A549 treated with AZD9567 at 1 μM for 4 hours (cell line): ENCODE measurements around the gene CT45A7. TPM values are rescaled to one million over a fixed set of nuclear protein-coding genes. Genes with fewer than 3 reads are reported as not detected.

Source experiments
- total RNA-seq: library from RNA; stranded (reverse); fragments of 200-300 nt; extraction: Qiagen RNA extraction; gene quantifications from 5 replicates; pipeline ENCODE4 v1.2.3, GENCODE V29; 2022; ENCODE audit not compliant: insufficient read depth

Gene CT45A7, protein sequence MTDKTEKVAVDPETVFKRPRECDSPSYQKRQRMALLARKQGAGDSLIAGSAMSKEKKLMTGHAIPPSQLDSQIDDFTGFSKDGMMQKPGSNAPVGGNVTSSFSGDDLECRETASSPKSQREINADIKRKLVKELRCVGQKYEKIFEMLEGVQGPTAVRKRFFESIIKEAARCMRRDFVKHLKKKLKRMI
- total RNA-seq = not detected in 5 replicates

DNA sequence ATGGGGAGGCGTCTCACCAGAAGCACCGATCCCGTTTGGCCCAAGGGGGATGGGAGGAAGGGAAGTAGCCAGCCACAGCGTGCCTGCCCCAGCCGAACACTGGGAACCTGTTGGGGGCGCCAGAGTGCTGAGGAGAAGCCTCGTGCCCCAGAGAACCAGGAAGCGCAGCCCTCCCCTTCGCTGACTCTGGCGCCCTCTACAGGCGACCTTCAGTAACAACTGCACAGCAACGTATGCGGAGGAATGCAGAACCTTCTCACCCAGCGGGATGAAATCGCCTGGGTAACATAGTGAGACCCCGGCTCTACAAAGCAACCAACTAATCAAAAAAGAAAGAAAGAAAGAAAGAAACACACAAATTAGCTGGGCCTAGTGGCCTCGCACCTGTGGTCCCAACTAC is at the start of gene CT45A7:
Gene CT45A7 (minus strand): TSS at position 101 of the 400 bp plus-strand sequence. CDS start 3,747 bp downstream, outside the sequence.

DNA sequence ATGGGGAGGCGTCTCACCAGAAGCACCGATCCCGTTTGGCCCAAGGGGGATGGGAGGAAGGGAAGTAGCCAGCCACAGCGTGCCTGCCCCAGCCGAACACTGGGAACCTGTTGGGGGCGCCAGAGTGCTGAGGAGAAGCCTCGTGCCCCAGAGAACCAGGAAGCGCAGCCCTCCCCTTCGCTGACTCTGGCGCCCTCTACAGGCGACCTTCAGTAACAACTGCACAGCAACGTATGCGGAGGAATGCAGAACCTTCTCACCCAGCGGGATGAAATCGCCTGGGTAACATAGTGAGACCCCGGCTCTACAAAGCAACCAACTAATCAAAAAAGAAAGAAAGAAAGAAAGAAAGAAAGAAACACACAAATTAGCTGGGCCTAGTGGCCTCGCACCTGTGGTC is 34.6 kb upstream of the CT45A7 start, which contains the start of gene CT45A9:
Gene CT45A9 (minus strand): TSS at position 101 of the 400 bp plus-strand sequence. CDS start 3,751 bp downstream, outside the sequence.

DNA sequence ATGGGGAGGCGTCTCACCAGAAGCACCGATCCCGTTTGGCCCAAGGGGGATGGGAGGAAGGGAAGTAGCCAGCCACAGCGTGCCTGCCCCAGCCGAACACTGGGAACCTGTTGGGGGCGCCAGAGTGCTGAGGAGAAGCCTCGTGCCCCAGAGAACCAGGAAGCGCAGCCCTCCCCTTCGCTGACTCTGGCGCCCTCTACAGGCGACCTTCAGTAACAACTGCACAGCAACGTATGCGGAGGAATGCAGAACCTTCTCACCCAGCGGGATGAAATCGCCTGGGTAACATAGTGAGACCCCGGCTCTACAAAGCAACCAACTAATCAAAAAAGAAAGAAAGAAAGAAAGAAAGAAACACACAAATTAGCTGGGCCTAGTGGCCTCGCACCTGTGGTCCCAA is 17.4 kb upstream of the CT45A7 start, which contains the start of gene CT45A8:
Gene CT45A8 (minus strand): TSS at position 101 of the 400 bp plus-strand sequence. CDS start 3,755 bp downstream, outside the sequence.

DNA sequence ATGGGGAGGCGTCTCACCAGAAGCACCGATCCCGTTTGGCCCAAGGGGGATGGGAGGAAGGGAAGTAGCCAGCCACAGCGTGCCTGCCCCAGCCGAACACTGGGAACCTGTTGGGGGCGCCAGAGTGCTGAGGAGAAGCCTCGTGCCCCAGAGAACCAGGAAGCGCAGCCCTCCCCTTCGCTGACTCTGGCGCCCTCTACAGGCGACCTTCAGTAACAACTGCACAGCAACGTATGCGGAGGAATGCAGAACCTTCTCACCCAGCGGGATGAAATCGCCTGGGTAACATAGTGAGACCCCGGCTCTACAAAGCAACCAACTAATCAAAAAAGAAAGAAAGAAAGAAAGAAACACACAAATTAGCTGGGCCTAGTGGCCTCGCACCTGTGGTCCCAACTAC is 17.2 kb downstream of the CT45A7 start, which contains the start of gene CT45A2:
Gene CT45A2 (minus strand): TSS at position 101 of the 400 bp plus-strand sequence. CDS start 3,747 bp downstream, outside the sequence.

DNA sequence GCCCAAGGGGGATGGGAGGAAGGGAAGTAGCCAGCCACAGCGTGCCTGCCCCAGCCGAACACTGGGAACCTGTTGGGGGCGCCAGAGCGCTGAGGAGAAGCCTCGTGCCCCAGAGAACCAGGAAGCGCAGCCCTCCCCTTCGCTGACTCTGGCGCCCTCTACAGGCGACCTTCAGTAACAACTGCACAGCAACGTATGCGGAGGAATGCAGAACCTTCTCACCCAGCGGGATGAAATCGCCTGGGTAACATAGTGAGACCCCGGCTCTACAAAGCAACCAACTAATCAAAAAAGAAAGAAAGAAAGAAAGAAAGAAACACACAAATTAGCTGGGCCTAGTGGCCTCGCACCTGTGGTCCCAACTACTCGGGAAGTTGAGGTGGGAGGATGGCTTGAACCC is 34.4 kb downstream of the CT45A7 start, which contains the start of gene CT45A6:
Gene CT45A6 (minus strand): TSS at position 101 of the 400 bp plus-strand sequence. CDS start 3,794 bp downstream, outside the sequence.

DNA sequence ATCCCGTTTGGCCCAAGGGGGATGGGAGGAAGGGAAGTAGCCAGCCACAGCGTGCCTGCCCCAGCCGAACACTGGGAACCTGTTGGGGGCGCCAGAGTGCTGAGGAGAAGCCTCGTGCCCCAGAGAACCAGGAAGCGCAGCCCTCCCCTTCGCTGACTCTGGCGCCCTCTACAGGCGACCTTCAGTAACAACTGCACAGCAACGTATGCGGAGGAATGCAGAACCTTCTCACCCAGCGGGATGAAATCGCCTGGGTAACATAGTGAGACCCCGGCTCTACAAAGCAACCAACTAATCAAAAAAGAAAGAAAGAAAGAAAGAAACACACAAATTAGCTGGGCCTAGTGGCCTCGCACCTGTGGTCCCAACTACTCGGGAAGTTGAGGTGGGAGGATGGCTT is 51.7 kb downstream of the CT45A7 start, which contains the start of gene CT45A5:
Gene CT45A5 (minus strand): TSS at position 101 of the 400 bp plus-strand sequence. CDS start 3,774 bp downstream, outside the sequence.

Other genes with a start within 250 kb of the CT45A7 start
- not detected in 5 replicates for gene CT45A1, start 123.6 kb downstream of the CT45A7 start, total RNA-seq
- gene CT45A3, start 69.1 kb downstream of the CT45A7 start, total RNA-seq = 0.15 to 0.29 TPM (median 0.18 TPM) in 4 of 5 replicates, not detected in the other
- gene CT45A5, start 51.8 kb downstream of the CT45A7 start, total RNA-seq = 0.11 to 0.14 TPM (median 0.14 TPM) in 3 of 5 replicates, not detected in the others
- not detected in 5 replicates for gene CT45A6, start 34.5 kb downstream of the CT45A7 start, total RNA-seq
- not detected in 5 replicates for gene CT45A2, start 17.3 kb downstream of the CT45A7 start, total RNA-seq
- not detected in 5 replicates for gene CT45A8, start 17.3 kb upstream of the CT45A7 start, total RNA-seq
- not detected in 5 replicates for gene CT45A9, start 34.5 kb upstream of the CT45A7 start, total RNA-seq
- 0.19 to 0.51 TPM (median 0.26 TPM) in 3 of 5 replicates, not detected in the others for gene CT45A10, start 56.2 kb upstream of the CT45A7 start, total RNA-seq
- gene SAGE1, start 56.4 kb upstream of the CT45A7 start, total RNA-seq = 0.03 TPM in 1 of 5 replicates, not detected in the others
- 16.0 to 21.7 TPM (median 19.2 TPM) in 5 replicates for gene MMGT1, start 136.7 kb upstream of the CT45A7 start, total RNA-seq
- gene SLC9A6, start 148.2 kb upstream of the CT45A7 start, total RNA-seq = 7.3 to 9.3 TPM (median 8.9 TPM) in 5 replicates